Immature natural killer cell (primary cell): ENCODE results near the gene MRPS15. TPM values are rescaled to one million over a fixed set of nuclear protein-coding genes. Genes with fewer than 3 reads are reported as not detected.
"Not testable (repeated sequence)": the region's sequence is repeated elsewhere in the genome, so short reads cannot be mapped to it uniquely, and the experiment has no call there.

ENCODE experiments used
- DNase-seq, 3 donors: peaks; one replicate each; pipeline ENCODE4 v3.0.0; 2022; ENCODE audit warnings: mixed read lengths in 1 of 3
- H3K27ac Mint-ChIP-seq, 6 donors: one replicate each; pipeline ENCODE4 v1.8.0; 2020; ENCODE audit warnings: mixed read lengths in 6 of 6, mild to moderate bottlenecking in 5 of 6, inconsistent platforms in 4 of 6, moderate library complexity in 3 of 6
- H3K27me3 Mint-ChIP-seq, 3 donors: one replicate each; pipeline ENCODE4 v1.8.0; 2020 to 2021; ENCODE audit warnings: low read depth in 3 of 3, mild to moderate bottlenecking in 3 of 3, mixed read lengths in 3 of 3, moderate library complexity in 3 of 3, inconsistent platforms in 1 of 3
- H3K36me3 Mint-ChIP-seq, 3 donors: one replicate each; pipeline ENCODE4 v1.8.0; 2020; ENCODE audit warnings: mixed read lengths in 3 of 3, inconsistent platforms in 2 of 3, mild to moderate bottlenecking in 2 of 3
- H3K4me1 Mint-ChIP-seq, 2 donors: one replicate each; pipeline ENCODE4 v1.8.0; 2020; ENCODE audit warnings: inconsistent platforms in 2 of 2, mild to moderate bottlenecking in 2 of 2, mixed read lengths in 2 of 2, moderate library complexity in 1 of 2
- H3K4me3 Mint-ChIP-seq, 5 donors: one replicate each; pipeline ENCODE4 v1.8.0; 2020; ENCODE audit warnings: mild to moderate bottlenecking in 5 of 5, mixed read lengths in 5 of 5, inconsistent platforms in 3 of 5, moderate library complexity in 3 of 5
- H3K9me3 Mint-ChIP-seq, 6 donors: one replicate each; pipeline ENCODE4 v1.8.0; 2020; ENCODE audit warnings: mild to moderate bottlenecking in 6 of 6, mixed read lengths in 6 of 6, inconsistent platforms in 4 of 6, moderate library complexity in 3 of 6
- polyA plus RNA-seq, 3 donors: library from polyadenylated mRNA; unstranded; fragments of 300-500 nt; fragmentation: Illumina TruSeq; gene quantifications; one replicate each; pipeline ENCODE4 v1.2.3, GENCODE V29; 2021

Gene MRPS15
- polyA plus RNA-seq, 3 donors from 2014 or later = 59.8 to 106 (median 63.8) TPM

GRCh38 chr1:36493524-36493923 is 29.3 kb upstream of the MRPS15 start:
- no peaks in the 10 kb centered on the region for H3K4me1 Mint-ChIP-seq
- DNase-seq = no peak
- H3K36me3 Mint-ChIP-seq = no peaks in the 10 kb centered on the region
- H3K27me3 Mint-ChIP-seq = peaks cover 5 to 9% (median 5%) of the 10 kb centered on the region in 3 donors
- no peak overlapping the region for H3K4me3 Mint-ChIP-seq
- H3K27ac Mint-ChIP-seq = no peak overlapping the region
- H3K9me3 Mint-ChIP-seq = no peaks in the 10 kb centered on the region

- Mint-ChIP-seq H3K36me3 (no peaks in the 10 kb centered on the region), H3K27ac (no peak overlapping the region), H3K4me3 (no peak overlapping the region), H3K27me3 (peaks cover 5 to 9% (median 8%) of the 10 kb centered on the region in 3 donors), H3K4me1 (no peaks in the 10 kb centered on the region), H3K9me3 (no peaks in the 10 kb centered on the region)
- no peak for DNase-seq
Observed at GRCh38 chr1:36492491-36492890, 28.3 kb upstream of the MRPS15 start.

- H3K9me3 Mint-ChIP-seq, H3K27ac Mint-ChIP-seq, H3K4me1 Mint-ChIP-seq, DNase-seq, H3K4me3 Mint-ChIP-seq, H3K36me3 Mint-ChIP-seq: not testable (repeated sequence)
- peaks cover 4 to 13% (median 5%) of the 10 kb centered on the region in 3 donors for H3K27me3 Mint-ChIP-seq
Observed at GRCh38 chr1:36489258-36490051, 25.3 kb upstream of the MRPS15 start.

- H3K4me3 Mint-ChIP-seq = no peak overlapping the region
- no peaks in the 10 kb centered on the region for H3K36me3 Mint-ChIP-seq
- DNase-seq = no peak
- no peaks in the 10 kb centered on the region for H3K9me3 Mint-ChIP-seq
- no peaks in the 10 kb centered on the region for H3K4me1 Mint-ChIP-seq
- H3K27ac Mint-ChIP-seq = no peak overlapping the region
- H3K27me3 Mint-ChIP-seq = peaks cover 0 to 13% (median 0%) of the 10 kb centered on the region in 3 donors
Observed at GRCh38 chr1:36487906-36488305, 23.7 kb upstream of the MRPS15 start.

GRCh38 chr1:36487336-36487725 is 23.1 kb upstream of the MRPS15 start:
- H3K4me1 Mint-ChIP-seq, H3K27me3 Mint-ChIP-seq, H3K36me3 Mint-ChIP-seq, H3K9me3 Mint-ChIP-seq, DNase-seq, H3K4me3 Mint-ChIP-seq, H3K27ac Mint-ChIP-seq: not testable (repeated sequence)

- no peak overlapping the region for H3K27ac Mint-ChIP-seq
- peaks cover 0 to 11% (median 0%) of the 10 kb centered on the region in 3 donors for H3K27me3 Mint-ChIP-seq
- no peaks in the 10 kb centered on the region for H3K36me3 Mint-ChIP-seq
- H3K4me1 Mint-ChIP-seq = peaks cover 2 to 6% of the 10 kb centered on the region in 2 donors
- no peak for DNase-seq
- no peaks in the 10 kb centered on the region for H3K9me3 Mint-ChIP-seq
- H3K4me3 Mint-ChIP-seq = no peak overlapping the region
Observed at GRCh38 chr1:36486439-36487335, 22.5 kb upstream of the MRPS15 start.

GRCh38 chr1:36486093-36486438 is 21.9 kb upstream of the MRPS15 start:
- peaks cover 0 to 11% (median 0%) of the 10 kb centered on the region in 3 donors for H3K27me3 Mint-ChIP-seq
- H3K36me3 Mint-ChIP-seq = no peaks in the 10 kb centered on the region
- DNase-seq = no peak
- H3K4me3 Mint-ChIP-seq = no peak overlapping the region
- H3K4me1 Mint-ChIP-seq = peaks cover 2 to 7% of the 10 kb centered on the region in 2 donors
- no peaks in the 10 kb centered on the region for H3K9me3 Mint-ChIP-seq
- H3K27ac Mint-ChIP-seq = no peak overlapping the region

GRCh38 chr1:36484099-36484498 is 19.9 kb upstream of the MRPS15 start:
- H3K4me3 Mint-ChIP-seq = no peak overlapping the region
- peaks cover 0 to 11% (median 0%) of the 10 kb centered on the region in 3 donors for H3K27me3 Mint-ChIP-seq
- no peak for DNase-seq
- H3K36me3 Mint-ChIP-seq = no peaks in the 10 kb centered on the region
- peaks cover 2 to 7% of the 10 kb centered on the region in 2 donors for H3K4me1 Mint-ChIP-seq
- no peaks in the 10 kb centered on the region for H3K9me3 Mint-ChIP-seq
- no peak overlapping the region for H3K27ac Mint-ChIP-seq

GRCh38 chr1:36482724-36483388 is 18.7 kb upstream of the MRPS15 start, which contains the start of gene CSF3R:
Gene CSF3R, minus strand, starts transcription at chr1:36482913. Its CDS starts 3,417 bp downstream, at chr1:36479496.
- no peak within 1 kb of the TSS for H3K27ac Mint-ChIP-seq
- H3K36me3 Mint-ChIP-seq = no peaks in the 10 kb centered on the region
- no peak for DNase-seq
- H3K9me3 Mint-ChIP-seq = no peaks in the 10 kb centered on the region
- peaks cover 2 to 7% of the 10 kb centered on the region in 2 donors for H3K4me1 Mint-ChIP-seq
- peaks cover 0 to 8% (median 0%) of the 10 kb centered on the region in 3 donors for H3K27me3 Mint-ChIP-seq
- H3K4me3 Mint-ChIP-seq = peak within 1 kb of the TSS in 2 of 5 donors; percentile 19 to 65

- H3K4me3 Mint-ChIP-seq = peak overlapping the region in 2 of 5 donors; percentile 19 to 65
- H3K27ac Mint-ChIP-seq = no peak overlapping the region
- H3K27me3 Mint-ChIP-seq = peaks cover 0 to 8% (median 0%) of the 10 kb centered on the region in 3 donors
- DNase-seq = no peak
- peaks cover 2 to 7% of the 10 kb centered on the region in 2 donors for H3K4me1 Mint-ChIP-seq
- H3K36me3 Mint-ChIP-seq = no peaks in the 10 kb centered on the region
- H3K9me3 Mint-ChIP-seq = no peaks in the 10 kb centered on the region
Observed at GRCh38 chr1:36481771-36482723, 17.9 kb upstream of the MRPS15 start.

GRCh38 chr1:36481091-36481490 is 16.9 kb upstream of the MRPS15 start:
- peaks cover 0 to 8% (median 0%) of the 10 kb centered on the region in 3 donors for H3K27me3 Mint-ChIP-seq
- H3K4me1 Mint-ChIP-seq = peaks cover 2 to 7% of the 10 kb centered on the region in 2 donors
- H3K27ac Mint-ChIP-seq = no peak overlapping the region
- H3K4me3 Mint-ChIP-seq = no peak overlapping the region
- no peaks in the 10 kb centered on the region for H3K9me3 Mint-ChIP-seq
- no peak for DNase-seq
- H3K36me3 Mint-ChIP-seq = no peaks in the 10 kb centered on the region

- DNase-seq = no peak
- H3K4me1 Mint-ChIP-seq = peaks cover 2 to 7% of the 10 kb centered on the region in 2 donors
- H3K27me3 Mint-ChIP-seq = peaks cover 0 to 4% (median 0%) of the 10 kb centered on the region in 3 donors
- H3K27ac Mint-ChIP-seq = no peak overlapping the region
- H3K36me3 Mint-ChIP-seq = no peaks in the 10 kb centered on the region
- no peak overlapping the region for H3K4me3 Mint-ChIP-seq
- no peaks in the 10 kb centered on the region for H3K9me3 Mint-ChIP-seq
Observed at GRCh38 chr1:36480161-36480560, 16.0 kb upstream of the MRPS15 start.
